NOMO-1 treated with dmso at 0.1 percent for 144 hours (cell line): Measurements from ENCODE around the gene FTSJ1.
"Not testable (repeated sequence)": the region's sequence is repeated elsewhere in the genome, so short reads cannot be mapped to it uniquely, and the experiment has no call there.

Experiments used
- DNase-seq: peaks from one replicate; lab custom pipeline; 2025; ENCODE audit not compliant: unreplicated experiment; lab: John Stamatoyannopoulos, UW

The FTSJ1 gene

GRCh38 chrX:48492293-48492910 lies 16.4 kb downstream of the FTSJ1 start:
- DNase-seq = no peak

DNA sequence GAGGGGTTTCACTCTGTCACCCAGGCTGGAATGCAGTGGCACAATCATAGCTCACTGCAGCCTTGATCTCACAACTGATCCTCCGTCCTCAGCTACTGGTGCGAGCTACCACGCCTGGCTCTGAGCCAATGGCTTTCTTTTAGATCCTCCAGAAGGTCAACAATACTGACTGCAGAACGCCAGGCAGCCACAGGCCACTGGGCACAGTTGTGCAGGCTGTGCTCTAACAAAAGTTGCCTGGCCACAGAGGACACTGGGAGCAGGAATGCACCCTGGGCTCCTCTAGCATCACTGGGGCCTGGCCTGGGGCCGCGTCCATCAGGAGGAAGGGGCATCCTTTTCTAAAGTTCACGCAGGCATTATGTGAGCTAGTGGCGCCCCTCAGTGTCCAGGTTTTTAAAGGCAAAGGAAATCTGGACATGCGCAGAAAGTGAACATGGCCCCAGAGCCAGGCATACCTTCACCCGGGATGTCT lies 17.9 kb downstream of the FTSJ1 start:
- no peak for DNase-seq

DNA sequence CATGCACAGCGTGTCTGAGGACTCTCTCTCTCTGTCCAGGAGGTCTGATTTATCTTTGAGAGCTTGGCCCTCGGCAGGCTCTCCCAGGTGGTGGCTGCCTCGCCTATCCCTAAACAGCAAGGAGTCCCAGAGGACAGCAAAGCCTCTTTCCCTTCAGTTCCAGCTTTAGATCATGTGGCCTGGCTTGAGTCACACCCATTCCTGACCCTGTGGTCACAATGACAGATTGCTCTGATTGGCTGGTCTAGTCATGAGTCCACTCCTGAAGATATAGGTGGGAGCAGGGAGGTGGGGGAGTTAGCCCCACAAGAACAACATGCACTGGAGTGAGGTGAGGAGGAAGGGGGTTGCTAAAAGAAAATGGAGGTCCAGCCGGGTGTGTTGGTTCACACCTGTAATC lies 20.7 kb downstream of the FTSJ1 start:
- no peak for DNase-seq

DNA sequence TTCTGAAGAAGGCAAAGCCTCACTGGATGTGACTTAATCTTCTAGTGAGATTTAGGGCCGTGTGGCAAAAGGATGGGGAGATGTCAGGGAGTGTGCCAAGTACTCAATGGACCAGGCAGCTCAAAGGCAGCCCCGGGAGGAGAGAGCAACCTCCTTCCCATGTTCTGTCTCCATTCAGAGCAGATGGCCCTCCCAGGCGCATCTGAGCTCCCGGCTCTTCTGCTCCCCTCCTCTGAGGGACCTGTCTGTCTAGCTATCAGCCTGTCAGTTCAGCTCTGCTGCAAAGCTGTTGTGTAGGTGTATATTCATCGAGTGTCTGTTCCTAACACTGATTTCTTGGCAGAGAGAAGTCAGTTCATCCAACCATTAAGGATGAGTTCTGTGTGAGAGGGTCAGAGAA lies 21.9 kb downstream of the FTSJ1 start:
- no peak for DNase-seq

DNA sequence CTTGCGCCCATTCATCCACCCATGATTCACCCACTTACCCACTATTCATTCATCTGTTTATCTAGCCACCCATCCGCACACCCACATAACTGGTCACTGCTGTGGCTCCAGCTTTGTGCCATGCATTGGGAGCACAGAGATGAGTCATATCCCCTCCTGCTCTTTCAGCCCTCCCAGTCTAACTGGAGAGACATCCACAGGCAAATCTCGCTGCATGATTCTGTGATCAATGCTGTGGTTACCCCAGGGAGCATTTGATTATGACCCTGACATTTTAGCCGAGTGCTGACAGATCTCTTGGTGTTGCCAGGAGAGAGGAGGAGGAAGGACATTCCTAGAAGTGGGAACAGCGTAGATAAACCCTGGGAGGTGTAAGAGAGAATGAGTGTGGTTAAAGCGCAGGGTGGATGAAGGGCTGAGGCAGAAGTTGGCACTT lies 22.4 kb downstream of the FTSJ1 start:
- no peak for DNase-seq

DNA sequence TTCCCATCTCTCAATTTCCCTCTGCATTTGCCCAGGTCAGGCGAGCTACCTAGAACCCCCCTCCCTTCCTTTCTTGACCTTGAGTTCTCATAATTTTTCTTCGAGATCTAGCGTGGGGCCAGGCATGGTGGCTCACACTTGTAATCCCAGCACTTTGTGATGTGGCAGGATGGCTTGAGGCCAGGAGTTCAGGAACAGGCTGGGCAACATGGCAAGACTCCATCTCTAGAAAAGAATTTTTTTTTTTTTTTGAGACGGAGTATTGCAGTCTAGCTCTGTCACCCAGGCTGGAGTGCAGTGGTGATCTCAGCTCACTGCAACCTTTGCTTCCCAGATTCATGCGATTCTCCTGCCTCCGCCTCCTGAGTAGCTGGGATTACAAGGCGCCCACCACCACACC lies 28.3 kb downstream of the FTSJ1 start:
- DNase-seq = no peak

- no peak for DNase-seq
Measured at GRCh38 chrX:48505481-48505880, 29.5 kb downstream of the FTSJ1 start.

DNA sequence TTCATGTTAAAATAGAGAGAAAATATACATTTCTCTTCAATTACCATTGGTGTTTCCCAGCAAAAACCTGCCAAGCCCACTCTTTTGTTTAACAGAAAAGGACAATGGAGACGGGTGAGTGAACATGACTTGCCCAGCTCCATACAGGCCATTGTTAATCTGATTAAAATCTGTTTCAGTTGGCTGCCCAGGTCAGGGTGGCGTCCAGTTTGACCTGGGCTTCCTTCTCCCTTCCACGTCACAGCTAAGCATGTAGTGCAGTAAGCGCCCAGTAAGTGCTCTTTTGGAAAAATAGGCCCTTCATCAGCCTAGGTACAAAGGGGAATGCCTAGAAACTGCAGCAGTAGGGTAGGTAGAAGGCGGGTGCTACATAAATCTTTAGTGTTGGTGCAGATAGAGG lies 31.2 kb downstream of the FTSJ1 start:
- no peak for DNase-seq

DNA sequence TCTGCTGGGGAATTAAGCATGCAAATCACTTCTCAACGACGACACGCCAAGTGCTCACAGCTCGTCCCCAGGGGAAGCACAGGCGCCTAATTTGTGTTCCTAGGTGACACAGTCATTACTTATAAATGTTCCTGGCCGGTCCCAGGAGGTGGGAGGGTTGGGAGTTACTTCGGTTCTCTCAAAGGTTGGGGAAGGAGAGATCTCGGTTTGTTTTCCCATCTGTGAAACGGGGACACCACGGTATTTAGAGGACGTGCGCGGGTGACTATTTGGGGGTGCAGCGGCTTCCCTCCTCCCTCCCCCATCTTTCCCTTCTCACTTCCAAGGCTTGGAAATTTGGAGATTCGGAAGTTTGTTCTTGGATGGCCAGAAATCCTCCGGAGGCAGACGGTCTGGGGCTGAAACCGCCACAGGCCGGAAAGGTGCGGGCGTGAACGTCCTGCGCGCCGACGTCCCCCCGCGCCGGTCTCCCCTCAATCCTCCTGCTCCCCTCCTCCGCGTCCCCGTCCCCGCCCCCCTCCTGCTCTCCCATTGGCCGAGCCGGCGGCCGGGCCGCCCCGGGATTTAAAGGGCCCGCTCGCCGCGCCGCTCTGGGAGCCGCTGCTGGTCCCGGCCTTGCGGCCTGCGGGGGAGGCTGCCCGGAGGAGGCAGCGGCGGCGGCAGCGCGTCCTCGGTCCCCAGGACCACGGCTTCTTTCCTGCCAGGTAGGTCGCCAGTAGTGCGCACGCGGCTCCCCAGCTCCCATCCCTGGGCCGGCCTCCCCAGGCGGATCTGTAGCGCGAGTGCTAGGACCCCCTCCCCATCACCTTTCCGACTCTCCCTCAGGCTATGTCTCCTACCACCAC lies 32.6 kb downstream of the FTSJ1 start, which contains the start of gene PORCN:
PORCN (plus strand) TSS at position 593 of the 845 bp plus-strand sequence. CDS start 829 bp downstream, outside the sequence.
- DNase-seq = peak; percentile 49

- DNase-seq = no peak
Measured at GRCh38 chrX:48509245-48509590, 33.2 kb downstream of the FTSJ1 start.

DNA sequence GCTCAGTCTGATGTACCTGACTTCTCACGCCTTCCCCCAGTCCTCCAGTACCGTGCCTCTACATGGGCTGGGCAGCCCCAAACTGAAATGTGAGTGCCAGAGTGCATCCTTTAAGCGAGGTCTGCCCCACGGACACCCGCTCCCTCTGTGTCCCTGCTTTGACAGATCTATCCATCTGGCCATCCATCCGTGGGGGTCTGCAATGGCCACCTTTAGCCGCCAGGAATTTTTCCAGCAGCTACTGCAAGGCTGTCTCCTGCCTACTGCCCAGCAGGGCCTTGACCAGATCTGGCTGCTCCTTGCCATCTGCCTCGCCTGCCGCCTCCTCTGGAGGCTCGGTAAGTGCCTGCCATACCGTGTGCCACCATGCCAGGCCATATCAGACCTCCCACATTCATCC lies 33.6 kb downstream of the FTSJ1 start:
- no peak for DNase-seq

GRCh38 chrX:48511560-48511959 lies 35.6 kb downstream of the FTSJ1 start:
- no peak for DNase-seq

GRCh38 chrX:48512371-48512935 lies 36.5 kb downstream of the FTSJ1 start:
- no peak for DNase-seq

- no peak for DNase-seq
Measured at GRCh38 chrX:48513670-48514069, 37.7 kb downstream of the FTSJ1 start.

DNA sequence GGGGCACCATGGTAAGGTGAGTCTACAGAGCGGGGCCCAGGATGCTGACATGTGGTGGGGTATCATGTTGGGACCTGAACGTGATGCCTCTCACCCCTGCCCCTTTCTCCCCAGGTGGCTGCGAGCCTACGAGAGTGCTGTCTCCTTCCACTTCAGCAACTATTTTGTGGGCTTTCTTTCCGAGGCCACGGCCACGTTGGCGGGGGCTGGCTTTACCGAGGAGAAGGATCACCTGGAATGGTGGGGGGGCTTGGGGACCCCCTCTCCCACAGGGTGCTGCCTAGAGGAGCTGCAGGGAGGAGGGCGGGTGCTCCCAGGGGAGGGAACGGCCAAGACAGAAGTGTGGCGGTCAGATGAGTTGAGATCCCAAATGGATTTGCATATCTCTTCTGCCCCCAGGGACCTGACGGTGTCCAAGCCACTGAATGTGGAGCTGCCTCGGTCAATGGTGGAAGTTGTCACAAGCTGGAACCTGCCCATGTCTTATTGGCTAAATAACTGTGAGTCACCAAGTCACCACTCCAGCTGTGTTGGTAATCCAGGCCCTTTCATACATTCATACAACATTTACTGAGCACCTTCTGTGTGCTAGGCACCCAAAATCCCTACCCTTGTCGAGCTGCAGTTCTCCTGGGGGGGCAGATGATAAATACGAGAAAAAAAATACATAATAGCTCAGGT lies 38.3 kb downstream of the FTSJ1 start:
- DNase-seq = no peak

DNA sequence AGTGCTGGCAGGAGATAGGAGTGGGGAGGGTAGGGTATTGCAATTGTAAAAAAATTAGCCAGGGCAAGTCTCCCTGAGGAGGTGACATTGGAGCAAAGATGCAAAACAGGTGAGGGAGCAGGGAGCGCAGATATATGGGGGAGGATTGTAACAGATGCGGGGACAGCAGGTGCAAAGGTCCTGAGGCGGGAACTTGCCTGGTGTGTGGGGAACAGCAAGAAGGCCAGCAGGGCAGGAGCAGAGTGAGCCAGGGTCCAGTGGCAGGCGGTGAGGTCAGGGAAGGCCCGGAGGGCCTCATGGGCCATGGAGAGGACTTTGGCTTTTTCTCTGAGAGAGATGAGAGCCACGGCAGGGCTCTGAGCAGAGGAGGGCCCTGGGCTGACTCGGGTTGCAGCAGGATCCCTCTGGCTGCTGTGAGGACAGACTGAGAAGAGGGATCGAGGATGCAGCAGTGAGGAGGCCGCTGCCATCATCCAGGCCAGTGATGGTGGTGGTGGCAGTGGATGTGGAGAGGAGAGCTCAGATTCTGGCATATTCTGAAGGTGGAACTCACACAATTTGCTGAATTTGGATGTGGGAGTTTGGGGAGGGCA lies 39.0 kb downstream of the FTSJ1 start:
- DNase-seq = no peak

DNA sequence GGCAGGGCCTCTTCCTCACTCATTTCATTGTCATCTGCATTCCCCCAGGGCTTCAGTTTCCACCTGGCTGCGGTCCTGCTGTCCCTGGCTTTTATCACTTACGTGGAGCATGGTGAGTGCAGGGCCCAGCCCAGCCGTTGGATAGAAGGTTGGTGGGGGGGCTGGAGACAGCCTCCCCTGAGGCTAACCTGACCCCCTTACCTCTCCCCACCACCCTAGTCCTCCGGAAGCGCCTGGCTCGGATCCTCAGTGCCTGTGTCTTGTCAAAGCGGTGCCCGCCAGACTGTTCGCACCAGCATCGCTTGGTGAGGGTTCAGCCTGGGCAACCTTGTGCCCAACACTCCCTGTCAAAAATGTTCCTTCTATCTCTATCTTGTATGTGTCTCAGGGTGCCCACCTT lies 39.8 kb downstream of the FTSJ1 start:
- no peak for DNase-seq

DNA sequence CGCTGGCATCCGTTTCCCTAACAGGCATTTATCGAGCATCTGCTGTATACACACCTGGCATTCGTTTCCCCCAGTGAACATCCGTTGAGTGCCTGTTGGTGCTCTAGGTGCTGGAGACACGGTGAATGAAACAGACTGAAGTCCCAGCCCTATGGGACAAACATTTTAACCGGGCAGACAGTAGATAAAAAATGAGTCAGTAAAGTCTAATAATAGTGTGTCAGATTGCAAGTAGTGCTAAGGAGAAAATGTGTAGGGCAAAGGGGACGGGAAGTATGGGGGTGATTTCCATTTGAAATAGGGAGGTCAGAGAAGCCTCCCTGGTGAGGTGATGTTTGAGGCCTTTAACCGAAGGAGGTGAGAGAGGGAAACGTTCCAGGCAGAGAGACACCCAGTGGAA lies 40.3 kb downstream of the FTSJ1 start:
- DNase-seq = no peak

- DNase-seq = no peak
Measured at GRCh38 chrX:48516987-48517386, 41.0 kb downstream of the FTSJ1 start.

DNA sequence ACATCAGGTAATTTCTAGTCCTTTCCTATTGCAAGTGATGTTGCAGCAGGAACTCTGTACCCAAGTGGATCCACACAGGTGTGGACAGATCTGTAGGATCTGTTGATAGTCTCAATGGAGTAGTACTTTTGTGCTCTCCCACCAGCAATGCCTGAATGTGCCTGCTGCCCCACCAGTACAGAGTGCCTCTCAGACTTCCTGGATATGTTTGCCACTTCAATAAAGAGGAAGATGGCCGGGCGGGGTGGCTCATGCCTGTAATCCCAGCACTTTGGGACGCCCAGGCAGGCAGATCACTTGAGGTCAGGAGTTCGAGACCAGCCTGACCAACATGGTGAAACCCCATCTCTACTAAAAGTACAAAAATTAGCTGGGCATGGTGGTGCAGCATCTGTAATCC lies 43.5 kb downstream of the FTSJ1 start:
- not testable (repeated sequence) for DNase-seq

DNA sequence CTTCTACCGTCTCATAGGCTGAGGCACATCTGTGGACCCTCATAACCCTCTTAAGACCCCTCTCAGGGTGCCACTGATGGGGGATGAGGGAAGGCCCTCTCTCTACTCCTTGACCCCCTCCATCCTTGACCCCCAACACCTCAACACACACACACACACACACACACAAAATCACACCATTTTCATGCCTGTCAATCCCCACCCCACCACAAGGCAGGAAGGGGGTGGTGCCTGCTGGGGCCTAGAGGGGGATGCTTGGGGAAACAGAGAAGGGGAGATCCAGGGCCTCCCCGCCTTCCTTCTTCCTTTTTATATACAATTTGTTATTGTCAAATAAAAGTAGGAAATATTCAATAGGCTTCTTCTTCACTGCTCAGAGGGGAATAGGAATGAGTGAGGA lies 44.5 kb downstream of the FTSJ1 start:
- no peak for DNase-seq
